ENCODE measurements around the gene FLG2.
"Not testable (repeated sequence)": the region's sequence is repeated elsewhere in the genome, so short reads cannot be mapped to it uniquely, and the experiment has no call there.

Gene FLG2

DNA sequence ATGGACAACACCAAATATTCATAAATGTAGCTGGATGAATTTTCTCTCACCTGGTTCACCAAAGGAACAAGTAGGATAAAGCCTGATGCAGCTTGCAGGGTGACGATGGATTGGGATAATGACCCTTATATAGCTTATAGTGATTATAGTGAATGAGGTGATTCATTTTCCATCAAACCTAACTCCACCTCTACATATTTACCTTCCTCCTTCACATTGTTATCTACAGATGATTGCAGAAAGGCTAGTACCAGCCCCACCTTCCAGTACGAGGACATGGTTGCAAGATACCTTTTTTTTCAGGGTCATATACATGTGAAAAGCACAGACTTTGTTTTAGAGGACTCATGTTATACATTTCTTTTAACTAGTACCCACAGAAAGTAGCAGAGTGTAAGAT is at the start of gene FLG2:
TSS of gene FLG2 (minus strand) at position 101 of the 400 bp plus-strand sequence. CDS start 1,122 bp downstream, outside the sequence.
- DNase-seq, result no peak

DNA sequence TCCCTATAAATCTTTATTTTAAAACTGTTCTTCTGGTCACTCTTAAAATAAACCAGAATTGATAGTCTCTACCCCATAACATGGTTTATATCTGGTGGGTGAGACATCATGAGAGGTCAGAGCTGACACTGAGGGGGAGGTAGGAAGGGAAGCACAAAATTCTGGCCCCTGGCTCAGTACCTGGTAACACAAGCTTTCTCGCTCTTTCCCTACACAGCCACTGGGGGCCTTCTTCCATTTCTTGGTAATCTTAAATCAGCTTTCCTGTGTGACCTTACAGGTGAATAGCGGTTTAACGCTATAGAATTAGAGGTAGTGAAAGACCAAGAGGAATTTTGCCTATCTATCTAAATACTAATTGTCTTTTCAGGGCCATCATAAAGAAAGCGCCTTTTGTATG is 48.9 kb upstream of the FLG2 start:
- no peak for DNase-seq

DNA sequence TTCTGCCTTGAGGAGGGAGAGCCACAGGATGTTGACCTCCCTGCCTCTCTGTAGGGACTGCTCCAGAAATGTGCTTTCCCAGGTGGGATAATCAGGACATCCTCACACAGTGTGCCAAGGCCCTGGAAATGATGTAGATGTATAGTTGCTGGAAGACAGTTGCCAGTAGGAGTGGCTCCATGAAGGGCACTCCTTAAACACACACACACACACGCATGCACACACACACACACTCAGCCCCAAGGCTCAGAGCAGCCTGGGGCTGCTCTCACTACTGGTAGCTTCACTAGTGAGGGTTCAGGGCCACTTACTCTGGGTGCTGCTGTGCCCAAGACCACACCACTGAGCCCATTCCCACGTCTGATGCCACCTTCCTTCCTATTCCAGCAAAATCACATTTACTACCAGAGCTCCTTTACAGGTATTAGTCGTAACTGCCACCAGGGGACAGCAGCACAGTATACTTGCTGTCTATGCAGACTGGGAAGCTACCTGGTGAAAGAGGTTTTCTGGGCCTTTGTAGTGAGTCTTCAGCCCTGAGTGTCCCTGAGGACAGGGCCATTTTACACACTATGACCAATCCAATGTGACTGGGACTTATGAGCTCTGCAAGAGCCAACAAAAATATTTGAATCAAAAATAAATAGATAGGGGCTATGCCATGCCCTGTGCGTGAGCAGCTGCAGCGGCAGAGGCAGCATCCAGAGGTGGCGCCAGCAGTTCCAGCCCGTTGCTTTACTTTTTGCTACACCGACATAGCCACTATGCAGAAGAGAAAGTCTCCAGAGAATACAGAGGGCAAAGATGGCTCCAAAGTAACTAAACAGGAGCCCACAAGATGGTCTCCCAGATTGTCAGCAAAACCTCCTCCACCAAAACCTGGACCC is 39.2 kb upstream of the FLG2 start:
- DNase-seq, result peak; percentile 10

DNA sequence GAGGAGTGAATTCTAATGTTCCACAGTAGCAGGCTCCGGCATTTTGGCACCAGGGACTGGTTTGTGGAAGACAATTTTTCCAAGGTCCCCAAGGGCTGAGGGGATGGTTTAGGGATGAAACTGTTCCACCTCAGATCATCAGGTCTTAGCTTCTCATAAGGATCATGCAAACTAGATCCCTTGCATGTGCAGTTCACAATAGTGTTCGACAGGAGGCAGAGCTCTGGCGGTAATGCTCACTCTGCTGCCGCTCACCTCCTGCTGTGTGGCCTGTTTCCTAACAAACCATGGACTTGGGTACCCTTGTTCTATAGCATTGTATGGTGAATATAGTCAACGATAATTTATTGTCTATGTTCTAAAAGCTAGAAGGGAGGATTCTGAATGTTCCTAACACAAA is 37.7 kb upstream of the FLG2 start:
- DNase-seq, result no peak

DNA sequence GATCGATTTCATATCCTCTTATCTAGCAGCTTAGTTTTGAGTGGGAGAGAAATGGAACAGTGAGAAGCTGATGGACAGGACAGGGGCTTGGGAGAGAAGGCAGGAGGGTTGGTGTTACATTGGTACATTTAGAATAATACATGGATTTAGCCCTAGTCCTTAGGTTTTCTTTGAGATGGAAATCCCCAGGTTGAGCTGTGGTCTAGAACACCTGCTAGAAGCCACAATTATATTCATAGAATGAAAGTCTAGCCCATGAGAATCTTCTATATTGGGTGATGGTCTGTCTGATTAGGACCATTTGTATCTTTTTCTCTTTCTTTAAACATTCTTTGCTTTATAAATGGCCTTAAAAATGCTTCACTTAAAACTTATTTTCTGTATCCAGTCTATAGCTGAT is 34.3 kb upstream of the FLG2 start:
- DNase-seq, result no peak

DNA sequence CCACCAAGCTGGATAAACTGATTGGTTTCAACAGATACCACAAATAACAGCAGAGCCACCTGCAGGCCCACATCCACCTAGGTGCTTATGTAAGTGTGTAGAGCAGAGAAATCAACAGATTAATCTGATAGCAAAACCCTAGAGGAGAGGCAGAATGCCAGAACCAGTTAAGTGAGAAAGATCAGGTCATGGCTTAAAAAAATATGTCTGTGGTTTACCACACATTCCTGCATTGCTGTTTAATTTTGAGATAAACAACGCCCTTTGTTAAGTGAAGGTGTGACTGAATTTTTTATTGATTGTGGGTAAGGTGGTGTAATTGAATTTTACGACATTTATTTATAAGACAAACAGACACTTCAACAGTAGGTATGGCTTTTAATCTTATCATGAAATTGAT is 33.1 kb upstream of the FLG2 start:
- no peak for DNase-seq

DNA sequence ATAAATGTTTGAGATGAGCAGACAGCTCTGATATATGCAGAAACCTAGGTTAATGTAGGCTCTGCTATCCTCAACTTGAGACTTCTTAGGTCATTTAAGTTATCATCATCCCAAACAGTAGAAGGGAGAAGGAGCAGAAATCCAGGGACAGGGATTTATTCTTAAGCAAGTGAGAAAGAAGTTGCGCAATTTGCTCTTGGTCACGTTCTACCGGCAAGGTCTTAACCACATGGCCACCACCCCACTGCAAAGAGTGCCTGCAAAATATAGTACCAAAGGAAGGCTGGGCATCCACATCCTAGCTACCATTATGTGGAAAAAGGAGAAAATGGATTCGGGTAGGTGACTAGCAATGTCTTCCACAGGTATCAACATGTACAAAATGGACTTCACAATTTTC is 29.1 kb upstream of the FLG2 start:
- DNase-seq, result no peak

DNA sequence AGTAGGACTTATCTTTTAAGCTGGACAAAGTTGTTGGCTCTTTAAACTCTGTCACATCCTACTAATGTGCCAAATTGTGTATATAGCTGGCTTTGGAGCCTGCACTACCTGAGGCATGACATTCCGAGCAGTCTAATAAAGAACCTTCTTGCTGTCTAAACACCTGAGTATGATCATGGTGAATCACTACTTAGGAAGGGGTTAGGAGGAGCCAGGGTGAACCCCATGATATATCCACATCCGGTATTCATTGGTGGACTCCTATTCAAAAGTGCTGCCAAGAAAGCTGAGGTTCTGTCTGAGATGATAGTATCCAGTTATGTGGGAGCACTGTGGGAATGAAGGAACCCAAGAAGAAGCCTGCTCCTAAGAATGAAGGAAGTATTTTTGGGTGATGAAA is 27.1 kb upstream of the FLG2 start:
- DNase-seq, result no peak

DNA sequence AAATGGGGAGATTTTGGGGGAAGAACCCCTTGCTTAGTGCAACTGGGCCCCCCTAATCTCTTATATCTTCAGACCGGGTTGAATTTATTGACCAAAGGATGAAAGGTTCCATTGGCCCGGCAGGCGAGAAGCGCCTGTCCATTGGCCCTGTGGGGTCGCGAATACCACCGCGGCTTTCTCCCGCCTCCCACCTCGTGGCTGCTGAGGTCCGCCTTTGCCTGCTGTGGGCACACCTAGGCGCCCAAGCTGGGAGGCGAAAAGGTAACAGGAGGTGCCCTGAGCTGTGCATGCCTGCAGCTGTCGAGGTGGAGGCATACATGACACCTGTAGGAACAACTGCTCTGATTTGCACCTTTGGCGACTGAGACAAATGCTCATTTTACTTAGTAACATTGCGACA is 21.1 kb upstream of the FLG2 start:
- no peak for DNase-seq

DNA sequence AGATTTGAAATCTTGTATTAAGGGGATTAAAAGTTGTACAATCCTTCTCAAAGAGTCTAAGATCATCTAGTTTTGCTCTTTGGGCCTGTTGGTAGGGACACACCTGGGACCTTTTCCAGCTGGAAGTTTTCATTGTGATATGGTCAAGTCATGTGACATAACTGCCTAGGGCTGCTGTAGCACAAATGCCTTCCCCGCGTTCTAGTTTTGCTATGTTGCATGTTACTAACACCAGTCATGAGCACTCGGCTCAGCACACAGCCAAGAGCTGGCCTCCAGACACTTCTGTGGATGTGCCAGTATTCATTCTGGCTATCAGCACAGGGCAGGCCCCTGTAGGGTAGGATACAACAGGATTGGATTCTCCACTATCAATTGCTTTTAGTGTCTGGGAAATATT is 14.6 kb upstream of the FLG2 start:
- no peak for DNase-seq

DNA sequence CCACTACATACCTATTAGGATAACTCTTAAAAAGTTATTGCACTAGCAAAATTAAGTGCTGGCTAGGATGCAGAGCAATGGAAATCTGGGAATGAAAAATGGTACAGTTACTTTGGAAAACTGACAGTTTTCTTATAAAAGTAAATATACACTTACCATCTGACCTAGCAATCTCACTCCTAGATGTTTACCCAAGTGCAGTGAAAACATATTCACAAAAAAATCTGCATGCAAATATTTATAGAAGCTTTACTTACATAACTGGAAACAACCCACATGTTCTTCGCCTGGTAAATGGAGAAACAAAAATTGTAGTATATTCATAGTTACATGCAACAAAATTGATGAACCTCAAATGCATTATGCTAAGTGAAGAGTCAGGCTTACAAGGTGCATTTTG is 12.9 kb upstream of the FLG2 start:
- DNase-seq, result no peak

DNA sequence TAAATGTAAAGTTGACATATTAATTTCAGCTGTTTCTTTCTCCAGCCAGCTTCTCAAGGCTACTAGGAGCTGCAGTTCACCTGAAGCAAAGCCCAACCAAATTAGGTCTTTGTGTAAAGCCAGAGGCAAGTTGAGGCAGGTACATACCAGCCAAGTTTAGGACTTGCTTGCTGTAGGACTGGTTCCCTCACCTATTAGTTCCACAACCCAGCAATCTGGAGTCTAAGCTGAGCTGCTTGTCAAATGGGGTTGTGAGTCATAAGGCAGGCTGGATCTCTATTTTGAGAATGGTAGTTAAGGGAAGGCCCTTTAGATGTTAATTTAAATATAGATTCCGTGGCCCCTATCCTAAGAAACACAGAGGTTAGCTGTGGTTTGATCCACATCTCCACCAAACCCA is 7.6 kb upstream of the FLG2 start:
- no peak for DNase-seq

DNA sequence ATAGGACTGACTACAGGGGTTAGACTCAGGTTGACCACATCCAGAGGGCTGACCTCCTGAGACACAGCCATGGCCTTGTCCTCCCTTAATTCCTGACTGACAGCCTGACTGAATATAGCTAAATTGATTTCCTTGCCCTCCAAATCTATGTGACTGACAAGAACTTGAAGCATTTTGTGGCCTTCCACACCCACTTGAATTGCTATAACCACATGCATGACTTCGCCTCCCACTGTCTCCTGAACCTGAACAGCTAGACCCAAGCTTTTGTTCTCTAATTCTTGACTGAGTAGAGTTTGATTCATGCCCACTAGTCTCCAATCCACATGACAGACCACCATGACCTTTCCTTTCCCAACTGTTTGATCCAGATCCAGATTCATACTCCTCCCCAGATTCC is 3.1 kb downstream of the FLG2 start:
- DNase-seq, result no peak

DNA sequence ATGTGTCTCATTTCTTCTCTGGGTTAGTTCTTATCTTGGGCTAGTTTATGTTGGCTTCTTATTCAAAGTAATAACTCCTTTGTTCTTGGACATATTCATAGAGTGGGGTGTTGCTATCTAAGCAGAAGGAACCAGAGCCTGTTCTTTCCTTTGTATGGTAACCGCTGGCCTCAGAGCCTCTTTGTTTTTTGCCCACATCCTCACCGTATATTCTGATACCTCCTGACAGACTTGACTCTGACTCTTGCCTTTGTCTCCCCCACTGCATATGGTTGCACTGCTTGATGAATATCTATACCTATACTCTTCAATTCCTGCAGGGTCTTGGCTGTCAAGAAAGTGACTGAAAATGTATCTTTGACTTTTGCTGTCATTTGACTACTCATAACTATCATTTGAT is 10.2 kb downstream of the FLG2 start:
- DNase-seq, result no peak

DNA sequence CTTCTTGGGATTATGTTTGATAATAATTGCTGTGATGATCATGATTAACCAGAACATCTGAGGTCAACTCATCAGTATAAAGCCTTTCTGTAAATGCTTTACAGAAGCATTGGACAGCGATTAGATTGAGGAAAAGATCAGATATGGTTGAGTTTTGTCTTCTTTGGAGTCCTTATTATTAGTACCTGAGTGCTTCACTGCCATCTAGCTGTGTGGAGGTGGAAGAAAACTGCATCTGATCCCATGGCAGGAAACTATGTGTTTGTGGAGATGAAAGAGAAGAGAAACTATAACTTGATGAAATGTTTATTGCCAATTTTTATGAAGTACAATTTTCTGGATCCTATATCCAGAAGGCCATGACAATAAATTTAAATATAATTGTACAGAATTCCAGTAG is 11.4 kb downstream of the FLG2 start:
- DNase-seq, result no peak

DNA sequence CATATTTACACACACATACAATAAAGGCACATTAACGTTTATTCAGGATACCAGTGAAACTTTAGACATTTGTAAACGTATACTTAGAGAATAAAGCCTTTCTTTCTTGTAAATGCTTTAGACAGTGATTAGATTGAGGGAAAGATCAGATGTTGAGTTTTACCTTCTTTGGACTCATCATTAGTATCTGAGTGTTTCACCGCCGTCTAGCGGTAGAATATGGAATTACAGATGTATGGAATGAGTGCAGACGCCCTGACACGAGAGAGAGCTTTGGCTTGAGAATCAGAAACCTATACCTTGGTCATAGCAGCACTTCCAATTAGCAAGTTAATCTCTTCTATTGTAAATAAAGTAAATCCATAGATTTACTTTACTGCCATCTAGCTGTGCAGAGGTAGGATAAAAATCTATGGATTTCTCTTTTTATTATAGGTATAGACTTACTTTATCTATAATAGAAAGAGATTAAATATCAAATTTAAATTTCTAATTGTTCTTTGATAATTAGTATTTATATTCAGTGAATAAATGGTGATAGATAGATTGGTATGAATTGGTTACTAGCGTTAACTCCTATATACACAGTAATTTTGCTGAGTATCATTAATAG is 12.6 kb downstream of the FLG2 start:
- peak; percentile 61 for DNase-seq

DNA sequence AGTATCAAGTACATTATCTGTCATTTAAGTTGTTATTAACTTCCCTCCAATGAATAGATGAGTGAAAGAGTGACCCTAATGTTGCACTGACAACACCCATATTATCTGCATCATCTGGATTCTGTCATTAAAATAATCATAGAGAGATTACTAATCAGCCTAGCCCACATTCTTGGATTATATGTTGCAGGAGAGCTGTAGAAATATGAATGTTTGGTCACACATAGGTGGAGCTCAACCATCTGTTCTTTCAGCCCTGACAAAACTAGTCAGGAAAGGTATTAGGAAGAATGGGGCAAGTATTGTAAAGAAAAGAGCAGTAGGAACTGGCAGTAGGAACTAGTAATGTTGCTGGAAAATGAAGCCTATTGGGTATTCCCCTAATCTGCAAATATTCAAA is 15.4 kb downstream of the FLG2 start:
- no peak for DNase-seq

DNA sequence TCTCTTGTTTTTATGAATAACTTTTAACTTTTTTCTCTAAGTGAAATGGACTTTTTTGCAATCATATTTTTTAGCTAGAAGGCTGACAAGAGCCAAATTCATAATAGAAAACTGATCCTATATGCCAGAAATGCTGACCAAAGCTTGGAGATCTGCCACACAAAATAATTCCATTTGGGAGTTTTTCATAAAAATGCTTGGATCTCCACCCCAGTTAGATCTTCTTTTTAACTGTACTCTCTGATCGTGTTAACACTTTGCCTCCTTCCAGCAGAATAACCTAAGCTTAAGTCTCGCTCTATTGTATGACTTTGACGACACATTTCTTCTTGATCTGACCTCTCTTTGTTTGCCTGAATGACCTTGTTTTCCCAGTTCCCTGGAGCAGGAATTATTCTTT is 16.8 kb downstream of the FLG2 start:
- DNase-seq, result no peak

DNA sequence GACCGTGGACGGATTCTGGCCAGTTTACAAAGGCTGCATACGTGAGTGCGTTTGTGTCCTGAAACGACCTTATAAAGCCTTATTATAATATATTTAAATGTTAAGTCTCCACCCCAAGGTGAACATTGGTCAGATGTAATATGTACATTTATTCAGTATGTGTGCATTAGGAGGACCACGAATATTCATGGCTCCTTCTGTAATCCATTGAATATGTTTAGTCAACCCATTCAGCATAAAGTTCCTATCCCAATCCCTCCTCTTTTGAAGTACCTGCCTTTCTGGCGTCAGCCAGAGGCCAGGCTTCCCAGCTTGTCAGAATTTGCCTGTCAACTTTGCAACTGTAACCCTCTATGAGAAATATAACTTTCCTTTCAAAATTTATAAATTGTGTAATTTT is 24.4 kb downstream of the FLG2 start:
- no peak for DNase-seq

DNA sequence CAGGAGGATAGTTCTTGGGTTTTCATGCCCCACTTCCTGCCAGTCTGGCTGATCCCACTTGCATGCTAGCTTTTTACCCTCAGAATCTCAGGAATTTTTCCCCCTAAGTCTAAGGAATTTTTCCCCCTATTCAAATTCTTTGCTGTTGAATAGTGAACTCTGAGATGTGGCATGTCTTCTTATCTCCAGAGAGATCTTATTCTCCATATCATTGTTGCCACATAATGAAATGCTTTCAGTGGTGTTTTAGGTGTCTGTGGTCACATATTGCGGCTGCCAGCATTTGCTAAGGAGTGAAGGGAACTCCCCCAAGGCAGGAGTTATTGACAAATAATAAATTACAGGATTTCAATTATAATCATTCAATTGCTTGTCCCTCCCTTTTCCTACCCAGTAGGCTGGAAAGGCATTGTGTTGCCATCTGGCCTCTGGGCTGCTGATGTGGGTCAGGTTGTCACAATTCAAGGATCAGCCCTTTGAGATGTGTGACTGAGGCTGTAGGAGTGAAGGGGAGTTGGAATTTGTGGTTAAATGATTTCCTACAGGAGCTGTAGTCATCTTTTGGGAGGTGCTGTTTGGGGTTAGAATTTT is 30.9 kb downstream of the FLG2 start:
- no peak for DNase-seq

DNA sequence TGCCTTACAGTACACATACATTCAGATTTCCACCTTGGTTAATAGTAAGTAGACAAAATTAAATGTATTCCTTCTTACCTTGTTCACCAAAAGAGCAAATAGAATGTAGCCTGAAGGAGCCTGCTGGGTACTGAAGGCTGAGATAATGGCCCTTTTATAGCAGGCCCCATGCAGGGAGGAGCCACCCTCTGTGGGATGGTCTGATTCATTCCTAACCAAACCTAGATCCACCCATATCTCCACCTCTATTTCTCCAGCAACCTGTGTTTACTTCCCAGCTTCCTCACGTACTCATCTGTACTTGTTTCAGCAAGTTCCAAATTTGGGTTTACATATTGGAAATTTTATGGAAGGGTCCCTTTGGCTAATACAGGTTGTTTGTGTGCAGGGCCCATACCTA is 34.7 kb downstream of the FLG2 start, which contains the start of gene FLG:
TSS of gene FLG (minus strand) at position 129 of the 400 bp plus-strand sequence. CDS start 9,783 bp downstream, outside the sequence.
- no peak for DNase-seq

DNA sequence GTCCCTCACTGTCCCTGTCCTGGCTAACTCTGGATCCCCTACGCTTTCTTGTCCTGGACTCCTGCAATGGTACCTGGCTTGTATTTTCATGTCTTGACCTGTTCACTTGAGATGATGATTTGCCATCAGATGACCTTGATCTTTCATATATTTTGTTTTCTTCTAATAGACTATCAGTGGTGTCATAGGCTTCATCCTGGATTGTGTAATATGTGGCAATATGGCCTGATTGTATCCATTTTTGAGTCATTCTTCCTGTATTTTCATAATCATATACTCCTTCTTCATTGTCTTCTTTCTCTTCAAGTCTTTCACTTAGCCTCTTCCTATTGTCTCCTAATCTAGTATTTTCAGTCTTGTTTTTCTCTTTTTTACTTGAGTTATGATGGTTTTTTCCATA is 45.8 kb downstream of the FLG2 start:
- DNase-seq, result no peak

DNA sequence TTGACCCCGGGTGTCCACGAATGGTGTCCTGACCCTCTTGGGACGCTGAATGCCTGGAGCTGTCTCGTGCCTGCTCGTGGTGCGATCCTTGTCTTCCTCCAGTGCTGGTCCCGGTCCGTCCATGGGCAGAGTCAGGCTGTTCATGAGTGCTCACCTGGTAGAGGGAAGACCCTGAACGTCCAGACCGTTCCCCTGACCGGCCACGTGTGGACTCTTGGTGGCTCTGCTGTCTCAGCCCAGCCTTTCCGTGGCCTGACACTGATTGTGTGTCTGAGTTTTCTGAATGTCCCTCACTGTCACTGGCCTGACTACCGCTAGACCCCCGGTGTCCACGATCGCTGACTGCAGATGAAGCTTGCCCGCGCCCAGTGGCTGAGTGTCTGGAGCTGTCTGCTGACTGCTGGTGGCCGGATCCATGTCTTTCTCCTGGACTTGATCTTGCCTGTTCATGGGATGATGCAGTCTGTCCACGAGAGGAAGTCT is 46.4 kb downstream of the FLG2 start:
- no peak for DNase-seq

DNA sequence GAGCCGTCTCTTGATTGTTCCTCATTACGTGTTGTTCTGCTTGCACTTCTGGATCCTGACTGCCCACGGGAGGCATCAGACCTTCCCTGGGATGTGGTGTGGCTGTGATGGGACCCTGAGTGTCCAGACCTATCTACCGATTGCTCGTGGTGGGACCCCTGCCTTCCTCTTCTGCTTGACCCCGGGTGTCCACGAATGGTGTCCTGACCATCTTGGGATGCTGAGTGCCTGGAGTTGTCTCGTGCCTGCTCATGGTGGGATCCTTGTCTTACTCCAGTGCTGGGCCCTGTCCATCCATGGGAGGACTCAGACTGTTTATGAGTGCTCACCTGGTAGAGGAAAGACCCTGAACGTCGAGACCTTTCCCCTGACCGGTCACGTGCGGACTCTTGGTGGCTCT is 47.6 kb downstream of the FLG2 start:
- DNase-seq, result not testable (repeated sequence)

All from NCI-H69 (cell line).